Skin epidermis (tissue), 12 donors: ENCODE results near the gene KCNG2.

ENCODE experiments used
- H3K27ac ChIP-seq, 21 experiments: fragments of 200-600 bp; sonication (generic) in 11 of 21; one replicate each; pipeline ENCODE4 v1.5.0; 2020; ENCODE audit warnings: mild to moderate bottlenecking in 3 of 21, inconsistent platforms in 2 of 21, moderate library complexity in 2 of 21
- H3K4me3 ChIP-seq, 7 experiments: fragments of 200-600 bp; sonication (generic) in 2 of 7; one replicate each; pipeline ENCODE4 v1.5.0; 2020; ENCODE audit warnings: inconsistent platforms in 2 of 7, mild to moderate bottlenecking in 2 of 7, moderate library complexity in 1 of 7

Gene KCNG2

DNA sequence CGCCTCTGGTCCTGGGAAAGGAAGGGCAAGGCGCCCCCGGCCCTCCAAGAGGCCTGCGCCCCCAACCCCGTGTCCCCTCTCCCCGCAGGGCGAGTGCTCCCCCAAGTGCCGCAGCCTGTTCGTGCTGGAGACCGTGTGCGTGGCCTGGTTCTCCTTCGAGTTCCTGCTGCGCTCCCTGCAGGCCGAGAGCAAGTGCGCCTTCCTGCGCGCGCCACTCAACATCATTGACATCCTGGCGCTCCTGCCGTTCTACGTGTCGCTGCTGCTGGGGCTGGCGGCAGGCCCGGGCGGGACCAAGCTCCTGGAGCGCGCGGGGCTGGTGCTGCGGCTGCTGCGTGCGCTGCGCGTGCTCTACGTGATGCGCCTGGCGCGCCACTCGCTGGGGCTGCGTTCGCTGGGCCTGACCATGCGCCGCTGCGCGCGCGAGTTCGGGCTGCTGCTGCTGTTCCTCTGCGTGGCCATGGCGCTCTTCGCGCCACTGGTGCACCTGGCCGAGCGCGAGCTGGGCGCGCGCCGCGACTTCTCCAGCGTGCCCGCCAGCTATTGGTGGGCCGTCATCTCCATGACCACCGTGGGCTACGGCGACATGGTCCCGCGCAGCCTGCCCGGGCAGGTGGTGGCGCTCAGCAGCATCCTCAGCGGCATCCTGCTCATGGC lies 101.3 kb downstream of the KCNG2 start:
- Histone ChIP-seq H3K4me3 (no peak overlapping the region), H3K27ac (no peak overlapping the region)

GRCh38 chr18:79899609-79900445 lies 102.1 kb downstream of the KCNG2 start:
- no peak overlapping the region for H3K27ac ChIP-seq
- no peak overlapping the region for H3K4me3 ChIP-seq

DNA sequence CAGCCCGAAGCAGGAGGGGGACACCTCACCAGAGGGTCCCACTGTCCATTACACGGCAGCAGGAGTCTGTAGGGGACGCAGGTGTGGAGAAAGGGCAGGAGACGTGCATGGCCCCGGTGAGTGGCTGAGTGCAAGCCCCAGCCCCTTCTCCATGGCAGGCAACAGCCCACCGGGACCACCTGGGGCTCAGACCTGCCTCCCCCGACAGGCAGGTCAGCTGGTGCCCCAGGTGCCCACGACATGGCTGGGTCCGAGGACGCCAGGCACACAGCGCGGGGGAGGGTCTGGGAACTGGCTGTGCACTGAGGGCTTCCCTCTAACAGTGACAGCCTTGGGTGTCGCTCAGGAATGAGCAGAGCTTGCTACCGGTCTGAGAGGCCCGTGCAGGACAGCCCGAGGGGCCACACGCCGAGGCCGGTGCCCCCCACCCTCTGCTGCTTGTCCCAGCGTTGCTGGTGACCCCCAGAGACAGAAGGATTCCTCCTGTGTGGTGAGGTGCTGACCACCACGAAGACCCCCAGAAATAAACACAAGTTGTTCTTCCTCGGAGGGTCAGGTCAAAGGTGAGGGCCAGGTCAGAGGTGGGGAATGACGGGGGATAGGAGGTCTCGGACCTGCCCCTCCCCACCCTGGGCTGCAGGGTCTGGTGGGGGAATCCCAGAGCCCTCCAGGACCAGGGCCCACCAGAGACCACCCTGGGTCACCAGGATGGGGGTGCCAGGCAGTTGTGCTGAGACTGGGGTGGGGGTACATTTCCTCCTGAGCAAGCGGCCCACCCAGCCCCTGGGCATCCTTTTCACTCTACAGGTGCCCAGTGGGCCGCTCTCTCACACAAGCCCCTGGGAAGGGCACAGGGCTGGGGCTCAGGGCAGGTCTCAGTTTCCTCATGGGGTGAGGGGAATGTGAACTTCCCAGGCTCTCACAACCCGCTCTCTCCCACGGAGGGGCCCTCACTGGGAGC lies 103.2 kb downstream of the KCNG2 start:
- no peak overlapping the region for H3K4me3 ChIP-seq
- no peak overlapping the region for H3K27ac ChIP-seq

DNA sequence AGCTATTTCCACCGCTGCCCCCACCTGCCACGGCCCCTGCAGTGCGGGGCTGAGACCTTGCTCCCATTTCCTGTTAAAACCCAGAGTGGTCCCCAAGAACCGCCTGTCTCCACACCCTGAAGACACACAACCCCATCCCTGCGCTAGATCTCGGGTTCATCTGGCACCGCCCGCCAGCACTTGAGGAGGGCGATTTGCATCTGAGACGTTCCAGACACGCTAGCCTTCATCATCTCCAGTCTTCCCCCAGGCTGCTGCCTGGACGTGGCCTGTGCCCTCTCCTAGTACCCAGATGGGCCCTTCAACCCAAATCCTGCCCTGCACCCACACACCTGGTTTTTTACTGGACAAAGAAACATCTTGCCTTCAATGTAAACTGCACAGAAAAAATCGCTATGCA lies 103.9 kb downstream of the KCNG2 start:
- Histone ChIP-seq H3K4me3 (no peak overlapping the region), H3K27ac (no peak overlapping the region)

GRCh38 chr18:79902075-79902474 lies 104.3 kb downstream of the KCNG2 start:
- no peak overlapping the region for H3K4me3 ChIP-seq
- H3K27ac ChIP-seq = no peak overlapping the region

- no peak overlapping the region for H3K27ac ChIP-seq
- no peak overlapping the region for H3K4me3 ChIP-seq
Observed at GRCh38 chr18:79902640-79903039, 104.9 kb downstream of the KCNG2 start.

- Histone ChIP-seq H3K4me3 (no peak overlapping the region), H3K27ac (no peak overlapping the region)
Observed at GRCh38 chr18:79903071-79903635, 105.4 kb downstream of the KCNG2 start.

DNA sequence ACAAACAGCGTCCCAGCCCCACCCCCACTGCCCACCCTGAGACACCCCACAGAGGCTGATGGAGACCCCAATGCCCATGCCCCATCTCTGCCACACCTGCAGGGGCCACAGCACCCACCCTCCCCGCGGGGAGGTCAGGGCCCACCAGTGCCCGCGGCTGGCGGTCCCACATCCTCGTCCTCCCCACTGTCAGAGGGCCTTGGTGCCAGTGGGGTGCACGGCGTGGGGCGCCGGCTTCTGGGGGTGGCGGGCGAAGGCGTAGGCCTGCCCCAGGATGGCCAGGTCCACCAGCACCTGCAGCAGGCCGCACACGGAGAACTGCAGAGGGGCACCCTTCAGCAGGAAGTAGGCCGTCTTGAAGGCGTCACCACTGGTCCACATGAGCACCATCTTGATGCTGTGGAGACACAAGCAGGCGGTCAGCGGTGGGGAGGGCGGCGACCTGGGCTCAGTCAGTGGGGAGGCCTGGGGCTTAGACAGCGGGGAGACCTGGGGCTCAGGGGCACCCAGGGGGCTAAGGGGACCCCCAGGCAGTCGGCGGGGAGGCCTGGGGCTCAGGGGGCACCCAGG lies 106.1 kb downstream of the KCNG2 start:
- no peak overlapping the region for H3K27ac ChIP-seq
- no peak overlapping the region for H3K4me3 ChIP-seq

DNA sequence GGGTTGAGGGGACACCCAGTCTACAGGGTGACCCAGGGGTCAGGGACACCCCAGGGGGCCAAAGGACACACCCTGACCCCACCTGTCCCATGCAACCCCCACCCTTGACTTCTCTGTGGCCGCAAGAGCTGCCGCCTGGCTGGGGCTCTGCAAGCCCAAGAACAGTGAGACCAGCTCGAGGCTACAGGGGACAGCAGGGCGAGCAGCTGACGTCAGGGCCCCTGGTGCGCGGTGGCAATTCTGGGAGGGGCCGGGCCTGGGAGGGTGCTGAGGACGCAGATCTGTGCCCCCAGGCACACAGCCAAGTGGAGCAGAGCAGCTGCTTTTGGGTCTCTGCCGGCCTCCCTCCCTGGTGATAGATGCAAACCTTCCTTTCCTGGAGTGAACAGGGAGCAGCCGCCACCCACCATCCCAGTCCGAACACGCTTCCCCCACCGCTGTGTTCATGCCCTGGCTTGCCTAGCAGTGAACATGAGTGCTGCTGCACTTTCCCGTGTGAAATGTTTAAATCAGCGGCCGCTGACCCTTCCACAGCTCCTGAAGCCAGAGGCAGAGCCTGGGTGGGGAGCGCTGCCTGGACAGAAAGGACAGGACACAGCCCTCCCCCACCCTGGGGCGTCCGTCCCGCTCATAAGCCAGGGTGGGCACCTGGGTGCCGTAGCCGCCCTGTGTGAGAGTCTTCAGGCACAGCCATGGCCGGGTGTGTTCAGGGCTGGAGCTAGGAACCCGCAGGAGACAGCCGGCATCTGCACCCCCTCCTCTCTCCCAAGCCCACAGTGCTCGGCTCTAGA lies 106.8 kb downstream of the KCNG2 start:
- peak overlapping the region in 2 of 21 experiments; percentile 34 to 51 for H3K27ac ChIP-seq
- no peak overlapping the region for H3K4me3 ChIP-seq

GRCh38 chr18:79905389-79905911 lies 107.7 kb downstream of the KCNG2 start:
- peak overlapping the region in 2 of 21 experiments; percentile 12 to 34 for H3K27ac ChIP-seq
- no peak overlapping the region for H3K4me3 ChIP-seq

GRCh38 chr18:79905993-79906392 lies 108.3 kb downstream of the KCNG2 start:
- H3K27ac ChIP-seq = no peak overlapping the region

GRCh38 chr18:79906706-79907105 lies 109.0 kb downstream of the KCNG2 start:
- Histone ChIP-seq H3K4me3 (no peak overlapping the region), H3K27ac (no peak overlapping the region)

More at GRCh38 chr18:79905993-79906392, 108.3 kb downstream of the KCNG2 start:
- no peak overlapping the region for H3K4me3 ChIP-seq

- peak overlapping the region in 2 of 21 experiments; percentile 3 to 42 for H3K27ac ChIP-seq
- H3K4me3 ChIP-seq = no peak overlapping the region
Observed at GRCh38 chr18:79910563-79911343, 113.0 kb downstream of the KCNG2 start.

DNA sequence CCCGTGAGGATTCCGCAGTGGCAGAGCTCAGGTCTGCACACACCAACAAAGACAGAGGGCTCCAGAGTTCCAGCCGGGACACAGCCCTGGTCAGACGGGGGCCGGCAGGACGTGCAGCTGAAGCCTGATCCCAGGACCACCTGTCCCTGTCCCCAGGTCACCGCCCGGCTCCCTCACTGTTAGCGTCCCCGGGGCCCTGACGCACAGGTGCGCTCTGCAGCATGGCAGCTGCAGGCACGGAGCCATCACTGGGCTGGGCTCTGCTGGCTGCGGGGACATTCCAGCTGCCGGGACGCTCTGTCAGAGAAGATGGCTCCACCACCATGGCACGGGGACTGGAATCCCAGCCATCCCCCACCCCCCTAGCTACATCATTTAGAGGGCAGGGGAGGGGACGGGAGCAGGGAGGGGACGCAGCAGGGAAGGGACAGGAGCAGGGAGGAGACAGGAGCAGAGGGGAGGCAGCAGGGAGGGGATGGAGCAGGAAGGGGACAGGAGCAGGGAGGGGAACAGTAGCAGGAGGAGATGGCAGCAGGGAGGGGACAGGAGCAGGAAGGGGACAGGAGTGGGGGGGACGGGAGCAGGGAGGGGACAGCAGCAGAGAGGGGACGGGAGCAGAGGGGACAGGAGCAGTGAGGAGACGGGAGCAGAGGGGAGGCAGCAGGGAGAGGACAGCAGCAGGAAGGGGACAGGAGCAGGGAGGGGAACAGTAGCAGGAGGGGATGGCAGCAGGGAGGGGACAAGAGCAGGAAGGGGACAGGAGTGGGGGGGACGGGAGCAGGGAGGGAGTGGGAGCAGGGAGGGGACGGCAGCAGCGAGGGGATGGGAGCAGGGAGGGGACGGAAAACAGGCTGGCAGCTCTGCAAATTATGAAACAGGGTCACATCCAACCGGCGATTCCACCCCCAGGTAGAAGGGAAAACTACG lies 113.9 kb downstream of the KCNG2 start:
- no peak overlapping the region for H3K4me3 ChIP-seq
- peak overlapping the region in 2 of 21 experiments; percentile 3 to 42 for H3K27ac ChIP-seq

DNA sequence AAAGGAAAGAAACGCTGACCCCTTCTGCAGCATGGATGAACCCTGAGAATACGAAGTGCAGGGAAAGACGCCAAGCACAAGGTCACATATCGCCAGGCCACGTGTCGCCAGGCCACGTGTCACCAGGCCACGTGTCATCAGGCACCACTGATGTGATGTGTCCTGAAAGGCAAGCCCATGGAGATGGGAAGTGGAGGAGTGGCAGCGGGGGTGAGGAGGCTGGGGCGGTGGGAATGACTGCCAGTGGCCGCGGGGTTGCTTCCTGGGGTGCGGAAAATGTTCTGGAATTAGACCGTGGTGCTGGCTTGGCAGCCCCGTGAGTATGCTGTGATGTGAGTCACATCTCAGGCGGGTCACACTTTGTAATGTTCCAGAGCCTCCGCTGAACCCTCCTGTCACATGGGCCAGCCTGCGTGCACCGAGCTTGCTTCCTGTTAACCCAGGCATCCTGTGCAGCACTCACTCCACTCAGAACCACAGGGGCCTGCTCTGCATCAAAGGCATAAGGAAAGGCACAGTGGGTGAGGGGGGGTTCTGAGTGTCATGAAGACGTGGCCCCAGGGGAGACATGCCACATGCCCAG lies 114.8 kb downstream of the KCNG2 start:
- Histone ChIP-seq H3K27ac (no peak overlapping the region), H3K4me3 (no peak overlapping the region)
